Keratinocyte (primary cell): ENCODE results near the gene RPS8. TPM values are rescaled to one million over a fixed set of nuclear protein-coding genes. Genes with fewer than 3 reads are reported as not detected.
"Not testable (repeated sequence)": the region's sequence is repeated elsewhere in the genome, so short reads cannot be mapped to it uniquely, and the experiment has no call there.

Experiments used
- DNase-seq: peaks from one replicate; pipeline ENCODE4 v3.0.0-alpha.2; 2011; ENCODE audit warnings: low read depth, missing footprints, low spot score
- FAIRE-seq: peaks from 2 replicates; lab custom pipeline; 2011; peaks lifted over from hg19 to GRCh38; lab: Jason Lieb, UNC
- H2AFZ ChIP-seq: 2 replicates; pipeline ENCODE4 v1.6.0; 2012; ENCODE audit warnings: low read length, control low read depth, inconsistent platforms; ENCODE audit not compliant: control insufficient read depth
- H3K27ac ChIP-seq: 2 replicates; pipeline ENCODE4 v1.5.1; 2011; ENCODE audit warnings: low read length; ENCODE audit not compliant: control insufficient read depth, insufficient read depth
- H3K27me3 ChIP-seq: 3 replicates; pipeline ENCODE4 v1.6.0; 2011; ENCODE audit warnings: low read length; ENCODE audit not compliant: control insufficient read depth, insufficient read depth; ENCODE audit errors: extremely low read depth
- H3K36me3 ChIP-seq, 2 experiments: 2 replicates in 1 of 2; 3 replicates in 1 of 2; pipeline ENCODE4 v1.5.1; 2011; ENCODE audit warnings: low read length in 2 of 2, mild to moderate bottlenecking in 1 of 2; ENCODE audit not compliant: control insufficient read depth in 2 of 2, insufficient read depth in 2 of 2; ENCODE audit errors: extremely low read depth in 1 of 2
- H3K4me1 ChIP-seq: 3 replicates; pipeline ENCODE4 v1.5.1; 2011; ENCODE audit warnings: low read length; ENCODE audit not compliant: control insufficient read depth, insufficient read depth; ENCODE audit errors: extremely low read depth
- H3K4me2 ChIP-seq: 3 replicates; pipeline ENCODE4 v1.6.0; 2011; ENCODE audit warnings: low read depth, low read length; ENCODE audit not compliant: control insufficient read depth, insufficient read depth; ENCODE audit errors: extremely low read depth
- H3K4me3 ChIP-seq, 3 experiments: fragments of 200-600 bp in 1 of 3; sonication (generic) in 1 of 3; 2 replicates in 2 of 3; 3 replicates in 1 of 3; pipeline ENCODE4 v1.5.1; 2011 to 2016; ENCODE audit warnings: low read length in 3 of 3, mild to moderate bottlenecking in 3 of 3, control low read depth in 2 of 3, inconsistent platforms in 1 of 3, low read depth in 1 of 3, mixed read lengths in 1 of 3, mixed run types in 1 of 3, moderate library complexity in 1 of 3; ENCODE audit not compliant: control insufficient read depth in 2 of 3, insufficient read depth in 2 of 3; ENCODE audit errors: extremely low read depth in 1 of 3
- H3K79me2 ChIP-seq: 2 replicates; pipeline ENCODE4 v1.6.0; 2012; ENCODE audit warnings: low read length; ENCODE audit not compliant: control insufficient read depth, insufficient read depth
- H3K9ac ChIP-seq: 3 replicates; pipeline ENCODE4 v1.6.0; 2011; ENCODE audit warnings: low read length; ENCODE audit not compliant: control insufficient read depth, insufficient read depth; ENCODE audit errors: extremely low read depth
- H3K9me1 ChIP-seq: 3 replicates; pipeline ENCODE4 v1.6.0; 2011; ENCODE audit warnings: low read length; ENCODE audit not compliant: control insufficient read depth, insufficient read depth; ENCODE audit errors: extremely low read depth
- H3K9me3 ChIP-seq: 2 replicates; pipeline ENCODE4 v1.5.1; 2012; ENCODE audit warnings: low read depth, low read length; ENCODE audit not compliant: control insufficient read depth
- H4K20me1 ChIP-seq: 3 replicates; pipeline ENCODE4 v1.6.0; 2011; ENCODE audit warnings: low read length; ENCODE audit not compliant: control insufficient read depth, insufficient read depth; ENCODE audit errors: extremely low read depth
- CTCF ChIP-seq, 3 experiments: IDR thresholded peaks in 1 of 3; conservative IDR thresholded peaks in 1 of 3; optimal IDR thresholded peaks in 1 of 3; 2 replicates in 2 of 3; 3 replicates in 1 of 3; pipeline versions ENCODE3 to v1.5.1; 2011; ENCODE audit warnings: low read length in 3 of 3, mild to moderate bottlenecking in 3 of 3, moderate library complexity in 2 of 3, control low read depth in 1 of 3, inconsistent platforms in 1 of 3; ENCODE audit not compliant: insufficient read depth in 2 of 3; ENCODE audit errors: extremely low read depth in 1 of 3
- EZH2 ChIP-seq: IDR thresholded peaks from one replicate; pipeline ENCODE4 v1.6.1; 2012; ENCODE audit warnings: inconsistent platforms, mild to moderate bottlenecking, low read length, moderate library complexity
- dilution Hi-C: fragments of 300-500 bp; cut with MboI; formaldehyde crosslinking; loops from one replicate; pipeline ENCODE4 v1.7.0; 2020; ENCODE audit warnings: low sequenced_read_pairs; ENCODE audit not compliant: extremely low pct_ligation_motif_present
- polyA plus RNA-seq, 5 experiments: library from polyadenylated mRNA; depleted of rRNA in 3 of 5; stranded (reverse) in 3 of 5; stranded (forward) in 1 of 5; unstranded in 1 of 5; fragments of >200 nt; gene quantifications; 1 replicate in 1 of 5; 2 replicates in 3 of 5; 3 replicates in 1 of 5; pipeline versions ENCODE4 v1.2.1 to v1.2.3, GENCODE V29; 2011 to 2012; ENCODE audit warnings: missing spikeins in 2 of 5, low read depth in 1 of 5, low replicate concordance in 1 of 5

RPS8 gene
- polyA plus RNA-seq, 1 donor (not counting 4 experiments of a cell fraction or from before 2014, with no cell fraction given) = 2,149 TPM

- no peaks in the 10 kb centered on the region for H3K9me3 ChIP-seq
- H4K20me1 ChIP-seq = no peaks in the 10 kb centered on the region
- H3K9me1 ChIP-seq = no peaks in the 10 kb centered on the region
- no peak overlapping the region for H3K4me3 ChIP-seq
- peaks cover 53% of the 10 kb centered on the region for H3K4me1 ChIP-seq
- TF ChIP-seq EZH2 = no peak
- no peak for TF ChIP-seq CTCF (optimal IDR thresholded peaks at IDR 0.05 in 1 of 3, IDR thresholded peaks at IDR 0.05 in 1 of 3, conservative IDR thresholded peaks at IDR 0.05 in 1 of 3; ENCODE audit: extremely low read depth in 1 of 3, insufficient read depth in 2 of 3, low read length in 3 of 3)
- no peaks in the 10 kb centered on the region for H3K79me2 ChIP-seq
- dilution Hi-C loops = no loop called here
- DNase-seq (no peak), FAIRE-seq (no peak)
- H3K27me3 ChIP-seq = no peaks in the 10 kb centered on the region
- peaks cover 10 to 39% of the 10 kb centered on the region in 2 experiments for H3K36me3 ChIP-seq
- H2AFZ ChIP-seq = no peak overlapping the region
- no peak overlapping the region for H3K9ac ChIP-seq
- H3K4me2 ChIP-seq = no peak overlapping the region
- no peak overlapping the region for H3K27ac ChIP-seq
Measured at GRCh38 chr1:44810101-44810761, 34.9 kb downstream of the RPS8 start.

DNA sequence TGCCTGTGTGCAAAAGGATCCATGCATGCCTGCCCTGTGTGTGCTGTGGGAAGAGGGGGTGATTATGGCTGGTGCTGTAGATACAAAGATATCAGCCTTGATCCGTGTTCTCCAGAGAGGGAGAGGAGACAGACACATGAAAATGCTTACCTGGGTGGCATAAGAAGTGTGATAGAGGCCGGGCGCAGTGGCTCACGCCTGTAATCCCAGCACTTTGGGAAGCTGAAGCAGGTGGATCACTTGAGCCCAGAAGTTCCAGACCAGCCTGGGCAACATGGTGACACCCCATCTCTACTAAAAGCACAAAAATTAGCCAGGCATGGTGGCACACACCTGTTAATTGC, 35.4 kb downstream of the RPS8 start:
- H3K4me2 ChIP-seq, H3K9ac ChIP-seq, H3K27ac ChIP-seq: not testable (repeated sequence)

GRCh38 chr1:44811234-44811633, 35.9 kb downstream of the RPS8 start:
- no peaks in the 10 kb centered on the region for H3K9me3 ChIP-seq
- no peak overlapping the region for H3K4me2 ChIP-seq
- H4K20me1 ChIP-seq = no peaks in the 10 kb centered on the region
- no peak overlapping the region for H3K27ac ChIP-seq
- H3K9me1 ChIP-seq = no peaks in the 10 kb centered on the region
- DNase-seq = no peak
- peaks cover 61% of the 10 kb centered on the region for H3K4me1 ChIP-seq
- no peak overlapping the region for H2AFZ ChIP-seq
- H3K79me2 ChIP-seq = no peaks in the 10 kb centered on the region
- H3K36me3 ChIP-seq = peaks cover 8 to 34% of the 10 kb centered on the region in 2 experiments
- H3K9ac ChIP-seq = no peak overlapping the region
- no peak for FAIRE-seq
- no peak overlapping the region for H3K4me3 ChIP-seq
- no peaks in the 10 kb centered on the region for H3K27me3 ChIP-seq
- dilution Hi-C loops = no loop called here
- TF ChIP-seq EZH2 = no peak
- no peak for TF ChIP-seq CTCF (optimal IDR thresholded peaks at IDR 0.05 in 1 of 3, IDR thresholded peaks at IDR 0.05 in 1 of 3, conservative IDR thresholded peaks at IDR 0.05 in 1 of 3; ENCODE audit: extremely low read depth in 1 of 3, insufficient read depth in 2 of 3, low read length in 3 of 3)

More for the DNA sequence above, 35.4 kb downstream of the RPS8 start:
- FAIRE-seq, H3K79me2 ChIP-seq, H3K9me1 ChIP-seq, DNase-seq, H3K4me3 ChIP-seq, H4K20me1 ChIP-seq, dilution Hi-C loops, H3K27me3 ChIP-seq, H2AFZ ChIP-seq, H3K9me3 ChIP-seq: not testable (repeated sequence)
- H3K4me1 ChIP-seq = peaks cover 58% of the 10 kb centered on the region
- H3K36me3 ChIP-seq = peaks cover 10 to 35% of the 10 kb centered on the region in 2 experiments
